Common myeloid progenitor, CD34-positive (primary cell): Measurements from ENCODE around the gene TIMP2.

Experiments used
- CTCF ChIA-PET: fragments of 350-600 bp; sonication (Branson Sonifier 250); formaldehyde crosslinking; loops from one replicate; lab custom pipeline; 2021; ENCODE audit warnings: antibody characterized with exemption; lab: Charles Lee
- POLR2A ChIA-PET: fragments of 350-600 bp; sonication (Branson Sonifier 250); formaldehyde crosslinking; loops from one replicate; lab custom pipeline; 2021; ENCODE audit warnings: antibody characterized with exemption; lab: Charles Lee
- DNase-seq, 3 donors: peaks; one replicate each; pipeline versions ENCODE4 v3.0.0 to v3.0.0-alpha.2; 2013
- H3K27ac ChIP-seq, 2 experiments: 1 replicate in 1 of 2; 2 replicates in 1 of 2; pipeline ENCODE4 v1.7.0; 2013; ENCODE audit warnings: inconsistent platforms in 2 of 2, low read length in 2 of 2, mild to moderate bottlenecking in 2 of 2, low read depth in 1 of 2, moderate library complexity in 1 of 2; ENCODE audit not compliant: severe bottlenecking in 2 of 2, insufficient read depth in 1 of 2, poor library complexity in 1 of 2
- H3K27me3 ChIP-seq, 5 experiments: replicated peaks in 2 of 5; 1 replicate in 3 of 5; 2 replicates in 2 of 5; pipeline versions ENCODE4 v1.6.1 to v1.7.0; 2013; ENCODE audit warnings: low read length in 4 of 5, mild to moderate bottlenecking in 2 of 5, moderate library complexity in 2 of 5, inconsistent platforms in 1 of 5; ENCODE audit not compliant: insufficient read depth in 5 of 5, control insufficient read depth in 4 of 5
- H3K36me3 ChIP-seq, 4 experiments: 1 replicate in 2 of 4; 2 replicates in 2 of 4; pipeline versions ENCODE4 v1.6.1 to v1.7.0; 2013; ENCODE audit warnings: low read length in 3 of 4, control low read depth in 1 of 4, mild to moderate bottlenecking in 1 of 4; ENCODE audit not compliant: control insufficient read depth in 4 of 4, insufficient read depth in 4 of 4
- H3K4me1 ChIP-seq, 4 experiments: 1 replicate in 3 of 4; 2 replicates in 1 of 4; pipeline versions ENCODE4 v1.6.1 to v1.7.1; 2013; ENCODE audit warnings: low read length in 3 of 4, mild to moderate bottlenecking in 3 of 4, control low read depth in 1 of 4, inconsistent platforms in 1 of 4, moderate library complexity in 1 of 4; ENCODE audit not compliant: control insufficient read depth in 4 of 4, insufficient read depth in 4 of 4; ENCODE audit errors: control extremely low read depth in 1 of 4
- H3K4me3 ChIP-seq, 7 experiments: 1 replicate in 4 of 7; 2 replicates in 3 of 7; pipeline versions ENCODE4 v1.5.1 to v1.7.0; 2013; ENCODE audit warnings: mild to moderate bottlenecking in 7 of 7, low read length in 6 of 7, moderate library complexity in 6 of 7, inconsistent platforms in 2 of 7, low read depth in 2 of 7, control low read depth in 1 of 7; ENCODE audit not compliant: insufficient read depth in 4 of 7, control insufficient read depth in 1 of 7; ENCODE audit errors: extremely low read depth in 1 of 7
- H3K9me3 ChIP-seq, 5 experiments: 1 replicate in 4 of 5; 2 replicates in 1 of 5; pipeline versions ENCODE4 v1.6.1 to v1.7.1; 2013; ENCODE audit warnings: low read length in 4 of 5, mild to moderate bottlenecking in 2 of 5, inconsistent platforms in 1 of 5, low read depth in 1 of 5, moderate library complexity in 1 of 5; ENCODE audit not compliant: control insufficient read depth in 4 of 5, insufficient read depth in 2 of 5; ENCODE audit errors: control extremely low read depth in 1 of 5
- WGBS: methylation state at CpG from one replicate; pipeline ENCODE4 v1.1.5; 2013; ENCODE audit not compliant: insufficient coverage; 5-methylcytosine and 5-hydroxymethylcytosine counted together

TIMP2 gene

DNA sequence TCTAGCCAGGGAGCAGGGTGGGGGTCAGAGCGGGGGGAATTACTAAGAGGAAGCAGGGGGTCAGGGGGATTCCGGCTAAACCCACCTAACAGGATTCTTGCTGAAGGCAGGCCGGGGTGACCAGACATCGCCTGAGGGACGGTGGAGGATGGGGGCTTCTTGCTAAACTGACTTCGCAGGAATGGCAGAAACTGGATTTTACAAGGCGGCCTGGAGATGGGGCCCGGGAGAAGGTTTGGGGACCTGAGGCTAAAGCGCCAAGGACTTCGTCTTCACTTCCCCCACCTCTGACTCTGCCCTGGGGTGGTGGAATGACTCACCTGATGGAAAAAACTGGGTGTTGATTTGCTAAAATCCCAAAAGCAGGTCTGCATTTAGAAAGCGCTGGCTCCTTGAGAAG, 31.1 kb upstream of the TIMP2 start:
- Histone ChIP-seq H3K36me3 (no peaks in the 10 kb centered on the region), H3K27ac (no peak overlapping the region), H3K27me3 (peaks cover 0 to 3% (median 0%) of the 10 kb centered on the region in 5 experiments), H3K9me3 (peaks cover 0 to 6% (median 1%) of the 10 kb centered on the region in 5 experiments), H3K4me1 (no peaks in the 10 kb centered on the region), H3K4me3 (no peak overlapping the region)
- ChIA-PET CTCF (interaction anchor here (1.2 to 1.5 kb wide), 2 partner anchors 16 to 91 kb away, joined by 3 to 4 read pairs; no protein-coding TSS in a partner anchor), POLR2A (no interaction called here)
- 87% methylated on average over 10 of the region's 11 CpGs for WGBS
- no peak for DNase-seq

DNA sequence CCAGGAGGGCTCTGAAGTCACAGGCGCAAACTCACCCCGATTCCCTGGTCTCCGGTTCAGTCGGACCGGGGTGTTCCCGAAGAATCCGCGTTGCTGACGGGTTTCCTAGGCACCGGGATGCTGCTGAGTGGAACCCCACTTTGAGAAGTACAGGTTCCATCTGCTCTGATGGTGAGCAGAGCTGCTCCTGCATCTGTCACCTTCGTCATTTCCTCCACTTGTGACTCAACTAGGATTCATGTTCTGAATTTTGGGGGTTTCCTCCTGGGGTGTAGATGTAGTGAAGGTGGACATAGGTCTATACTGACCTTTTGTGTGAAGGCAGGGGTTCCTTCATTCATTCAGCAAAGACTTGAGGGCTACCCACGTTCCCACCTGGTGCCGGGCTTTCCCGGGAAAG, 29.5 kb upstream of the TIMP2 start:
- no peak overlapping the region for H3K4me3 ChIP-seq
- H3K36me3 ChIP-seq, result no peaks in the 10 kb centered on the region
- CTCF ChIA-PET, result interaction anchor here (0.6 kb wide), 1 partner anchor 13 kb away, joined by 3 read pairs; no protein-coding TSS in a partner anchor
- peaks cover 0 to 3% (median 0%) of the 10 kb centered on the region in 5 experiments for H3K27me3 ChIP-seq
- DNase-seq, result no peak
- POLR2A ChIA-PET, result no interaction called here
- H3K4me1 ChIP-seq, result no peaks in the 10 kb centered on the region
- H3K9me3 ChIP-seq, result peaks cover 3 to 21% (median 9%) of the 10 kb centered on the region in 5 experiments
- WGBS, result over 99% methylated on average over 13 of the region's 14 CpGs
- no peak overlapping the region for H3K27ac ChIP-seq

DNA sequence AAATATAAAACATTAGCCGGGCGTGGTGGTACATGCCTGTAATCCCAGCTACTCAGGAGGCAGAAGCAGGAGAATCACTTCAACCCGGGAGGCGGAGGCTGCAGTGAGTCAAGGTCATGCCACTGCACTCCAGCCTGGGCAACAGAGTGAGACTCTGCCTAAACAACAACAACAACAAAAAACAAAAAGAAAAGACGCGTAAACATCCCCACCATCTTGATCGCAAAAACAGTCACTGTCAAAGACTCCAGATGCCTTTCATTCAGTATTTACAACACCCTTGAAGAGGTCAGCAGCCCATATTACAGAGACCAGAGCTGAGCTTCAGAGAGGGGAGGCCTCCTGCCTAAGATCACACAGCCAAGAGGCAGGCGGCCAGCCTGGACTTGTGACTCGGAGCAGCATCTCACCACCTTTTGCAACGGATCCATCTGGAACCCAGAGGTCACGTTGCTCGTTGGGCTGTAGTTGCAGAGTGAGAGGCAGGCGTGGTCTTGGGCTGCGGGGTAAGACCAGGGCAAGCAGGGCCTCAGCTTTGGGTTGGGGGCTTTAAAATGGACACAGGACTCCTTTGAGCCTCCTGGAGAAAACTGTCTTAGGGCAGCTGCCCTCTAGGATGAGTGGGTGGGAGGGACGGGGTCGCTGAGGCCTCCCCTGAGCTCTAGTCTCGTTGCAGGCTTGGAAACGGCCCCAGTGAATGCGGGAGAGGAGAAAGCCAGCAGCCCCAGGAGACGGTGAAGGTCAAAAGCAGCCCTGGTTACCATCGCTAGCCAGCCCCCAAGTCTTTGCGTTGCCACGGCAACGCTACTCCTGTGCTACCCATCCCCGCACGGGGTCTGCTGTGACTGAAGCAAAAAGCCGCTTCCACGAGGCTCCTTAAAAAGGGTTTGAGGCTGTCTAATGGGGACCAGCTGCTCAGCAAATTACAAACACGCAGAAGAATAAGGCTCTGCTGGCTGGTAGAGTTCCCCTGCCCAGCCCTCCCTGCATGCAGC, 28.5 kb upstream of the TIMP2 start:
- no peak overlapping the region for H3K4me3 ChIP-seq
- POLR2A ChIA-PET, result no interaction called here
- H3K9me3 ChIP-seq, result peaks cover 3 to 21% (median 9%) of the 10 kb centered on the region in 5 experiments
- no peaks in the 10 kb centered on the region for H3K36me3 ChIP-seq
- H3K27me3 ChIP-seq, result peaks cover 0 to 3% (median 0%) of the 10 kb centered on the region in 5 experiments
- CTCF ChIA-PET, result interaction anchor here (0.6 kb wide), 1 partner anchor 15 kb away, joined by 3 read pairs; no protein-coding TSS in a partner anchor
- DNase-seq, result no peak
- 92% methylated on average over 23 of the region's 29 CpGs for WGBS
- H3K27ac ChIP-seq, result no peak overlapping the region
- H3K4me1 ChIP-seq, result no peaks in the 10 kb centered on the region

DNA sequence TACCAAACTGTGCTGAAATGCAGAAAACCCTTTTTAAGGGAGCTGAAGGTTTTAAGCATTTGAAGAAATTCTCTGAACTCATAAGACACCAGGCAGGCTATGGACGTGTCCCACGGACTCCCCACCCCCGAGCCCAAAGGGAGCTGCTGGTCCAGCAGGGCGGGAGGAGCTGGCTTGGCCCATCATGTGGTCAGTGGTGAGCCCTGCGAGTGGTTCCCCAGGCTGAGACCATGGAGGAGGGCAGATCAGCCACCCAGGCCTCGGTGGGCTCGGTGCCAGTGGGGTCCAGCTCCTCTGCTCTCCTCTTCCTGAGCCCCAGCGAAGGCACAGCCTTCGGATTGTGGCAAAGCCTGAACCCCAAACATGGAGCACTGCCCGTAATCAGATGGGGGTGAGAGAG, 27.5 kb upstream of the TIMP2 start:
- no peaks in the 10 kb centered on the region for H3K36me3 ChIP-seq
- POLR2A ChIA-PET, result no interaction called here
- peaks cover 0 to 3% (median 0%) of the 10 kb centered on the region in 5 experiments for H3K27me3 ChIP-seq

DNA sequence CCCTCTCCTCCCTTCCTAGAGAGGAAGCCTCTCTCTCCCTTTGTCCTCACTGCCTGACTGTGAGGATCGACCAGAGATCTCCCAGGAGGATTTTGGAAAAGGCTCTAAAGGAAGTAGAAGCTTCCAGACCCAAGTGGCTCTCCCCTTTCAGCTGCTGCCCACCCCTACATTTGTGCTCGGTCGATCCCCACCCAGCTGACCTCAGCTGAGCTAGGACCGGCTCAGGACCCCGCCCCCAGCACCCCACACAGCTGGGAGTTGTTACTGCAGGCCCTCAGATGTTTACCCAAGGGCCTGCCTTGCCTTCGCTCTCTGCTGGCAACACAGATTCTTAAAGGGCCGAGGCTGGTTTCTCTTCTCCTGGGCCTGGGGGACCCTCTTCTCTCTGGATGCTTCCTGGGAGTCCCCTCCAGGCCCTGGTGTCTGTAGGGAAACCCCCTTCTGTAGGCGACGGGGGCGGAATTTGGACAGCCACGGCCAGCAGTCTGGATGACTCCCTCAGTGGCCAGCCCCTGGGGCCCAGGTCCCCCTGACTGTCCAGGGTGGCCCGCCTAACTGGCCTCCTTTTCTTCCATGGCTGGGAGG, 26.9 kb upstream of the TIMP2 start:
- peaks cover 3 to 21% (median 9%) of the 10 kb centered on the region in 5 experiments for H3K9me3 ChIP-seq

More for the DNA sequence above, 27.5 kb upstream of the TIMP2 start:
- Histone ChIP-seq H3K4me1 (no peaks in the 10 kb centered on the region), H3K4me3 (no peak overlapping the region), H3K9me3 (peaks cover 3 to 21% (median 9%) of the 10 kb centered on the region in 5 experiments), H3K27ac (no peak overlapping the region)
- 98% methylated on average over 9 of the region's 10 CpGs for WGBS
- CTCF ChIA-PET, result interaction anchor here (0.9 to 1.9 kb wide), 3 partner anchors 8 to 88 kb away, joined by 3 to 4 read pairs (median 4); no protein-coding TSS in a partner anchor
- DNase-seq, result no peak

DNA sequence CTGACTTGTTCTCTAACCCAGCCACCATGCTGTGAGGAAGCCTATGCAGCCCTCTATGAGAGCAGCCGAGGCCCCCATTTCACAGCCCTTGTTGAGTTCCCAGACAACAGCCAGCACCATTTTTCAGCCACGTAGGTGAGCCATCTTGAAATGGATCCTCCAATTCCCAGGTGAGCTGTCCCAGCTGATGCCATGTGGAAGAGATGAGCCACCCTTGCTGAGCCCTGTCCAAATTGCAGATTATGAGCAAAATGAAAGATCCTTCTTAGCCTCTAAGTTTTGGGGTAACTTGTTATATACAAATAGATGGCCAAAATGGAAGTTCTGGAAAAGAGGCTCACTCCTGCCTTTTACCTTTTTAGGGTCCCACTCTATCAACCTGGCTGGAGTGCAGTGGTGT, 25.7 kb upstream of the TIMP2 start:
- POLR2A ChIA-PET, result no interaction called here
- WGBS, result 90% methylated on average over 2 of the region's 2 CpGs

More for the DNA sequence above, 26.9 kb upstream of the TIMP2 start:
- POLR2A ChIA-PET, result no interaction called here
- H3K4me1 ChIP-seq, result no peaks in the 10 kb centered on the region
- no peak overlapping the region for H3K4me3 ChIP-seq
- no peak for DNase-seq
- CTCF ChIA-PET, result interaction anchor here (0.9 to 1.9 kb wide), 3 partner anchors 8 to 87 kb away, joined by 3 to 4 read pairs (median 4); no protein-coding TSS in a partner anchor
- H3K36me3 ChIP-seq, result no peaks in the 10 kb centered on the region
- 98% methylated on average over 12 of the region's 12 CpGs for WGBS
- H3K27me3 ChIP-seq, result peaks cover 0 to 3% (median 0%) of the 10 kb centered on the region in 5 experiments
- no peak overlapping the region for H3K27ac ChIP-seq

More for the DNA sequence above, 25.7 kb upstream of the TIMP2 start:
- no peak for DNase-seq
- Histone ChIP-seq H3K36me3 (no peaks in the 10 kb centered on the region), H3K27ac (no peak overlapping the region), H3K27me3 (peaks cover 0 to 3% (median 0%) of the 10 kb centered on the region in 5 experiments), H3K9me3 (peaks cover 3 to 21% (median 9%) of the 10 kb centered on the region in 5 experiments), H3K4me1 (no peaks in the 10 kb centered on the region), H3K4me3 (no peak overlapping the region)
- CTCF ChIA-PET, result interaction anchor here (1.4 to 1.9 kb wide), 2 partner anchors 21 to 86 kb away, joined by 4 to 5 read pairs; no protein-coding TSS in a partner anchor
